ENCODE measurements around the gene TRIM3. TPM values are rescaled to one million over a fixed set of nuclear protein-coding genes. Genes with fewer than 3 reads are reported as not detected.

The TRIM3 gene
- total RNA-seq (2022; extraction: Qiagen RNA extraction; ENCODE audit: low read depth) = 13.6 to 20.7 TPM (median 17.7 TPM) in 5 replicates

GRCh38 chr11:6473451-6474412, at the start of gene TRIM3:
Gene TRIM3, minus strand, starts transcription at chr11:6473941. Its CDS starts 8,246 bp downstream, at chr11:6465695.

DNA sequence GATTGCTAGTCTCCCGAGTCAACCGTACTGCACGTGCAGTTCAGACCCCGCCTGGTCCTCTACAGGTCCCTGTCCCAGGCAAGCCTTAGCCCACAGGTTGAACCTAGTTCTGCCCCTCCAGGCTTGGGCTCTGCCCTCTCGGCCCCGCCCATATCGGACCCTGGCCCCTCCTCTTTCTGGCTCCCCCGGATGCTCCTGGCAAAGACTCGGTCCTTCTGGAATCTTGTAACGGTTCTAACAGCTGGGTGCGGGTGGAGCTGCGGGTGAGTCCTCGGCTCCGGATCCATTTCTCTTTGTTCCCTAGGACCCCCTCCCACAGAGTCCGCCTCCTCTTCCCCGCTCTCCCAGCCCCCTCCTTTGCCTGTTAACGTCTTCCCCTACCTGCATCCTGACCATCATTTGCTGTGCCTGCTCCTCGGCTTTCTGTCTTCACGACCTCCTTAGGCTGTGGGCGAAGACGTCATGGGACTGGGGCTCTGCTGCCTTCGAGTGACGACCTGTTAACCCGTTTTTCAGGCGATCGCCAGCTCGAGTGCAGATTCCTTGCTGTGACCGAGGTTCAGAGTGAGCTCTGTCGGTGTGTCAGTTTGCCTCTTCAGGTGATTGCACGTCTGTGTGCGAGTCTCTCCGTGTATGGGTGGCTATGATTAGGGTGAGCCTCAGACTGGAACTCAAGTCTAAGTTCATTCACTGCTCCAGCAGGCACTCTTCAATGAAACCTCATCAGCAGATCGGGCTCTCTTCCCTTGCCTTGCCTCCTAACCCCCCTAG, 23.5 kb upstream of the TRIM3 start, which contains the start of gene DNHD1:
TSS of gene DNHD1 (plus strand) at position 212 of the 771 bp plus-strand sequence. CDS start 936 bp downstream, outside the sequence.

DNA sequence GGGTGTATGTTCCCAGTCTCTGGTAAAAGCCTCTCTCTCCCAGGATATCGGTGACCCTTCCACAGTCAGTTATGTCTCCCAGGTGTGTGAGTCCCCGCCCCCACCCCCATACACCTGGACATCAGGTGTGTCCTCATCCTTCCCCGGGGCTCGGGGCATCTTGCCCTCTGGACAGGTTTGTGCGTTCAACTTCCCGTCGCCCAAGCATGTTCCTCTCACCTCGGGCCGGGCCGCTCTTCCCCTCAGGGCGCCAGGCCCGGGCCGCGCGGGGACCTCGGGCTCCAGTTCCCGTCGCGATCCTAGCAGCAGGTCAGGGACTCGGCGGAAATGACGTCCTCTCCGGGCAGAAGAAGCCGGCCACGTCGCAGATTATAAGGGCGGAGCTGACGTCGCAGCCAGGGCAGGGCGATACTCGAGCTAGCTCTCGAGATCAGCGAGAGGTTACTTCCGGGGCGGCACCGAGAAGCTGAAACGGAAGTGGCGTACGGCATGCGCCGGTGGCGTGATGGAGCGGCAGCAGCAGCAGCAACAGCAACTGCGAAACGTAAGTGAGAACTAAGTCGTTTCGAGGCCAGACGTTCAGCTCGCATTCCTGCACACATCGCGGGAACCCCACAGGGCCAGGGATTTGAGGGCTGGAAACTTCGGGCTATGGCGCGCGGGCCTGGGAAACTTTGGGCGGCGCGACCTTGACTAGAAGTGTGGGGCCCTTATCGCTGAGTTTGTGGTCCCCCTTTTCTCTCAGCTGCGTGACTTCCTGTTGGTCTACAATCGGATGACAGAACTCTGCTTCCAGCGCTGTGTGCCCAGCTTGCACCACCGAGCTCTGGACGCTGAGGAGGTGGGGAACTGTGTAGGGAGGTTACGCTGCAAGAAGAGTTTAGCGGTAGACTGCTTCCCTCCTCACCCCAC, 7.5 kb upstream of the TRIM3 start, which contains the start of the genes ARFIP2 and TIMM10B:
TSS of gene ARFIP2 (minus strand) at position 320 of the 912 bp plus-strand sequence. CDS start 910 bp downstream, outside the sequence.
TSS of gene TIMM10B (plus strand) at position 490 of the 912 bp plus-strand sequence. CDS start at position 506, 16 bp downstream.

DNA sequence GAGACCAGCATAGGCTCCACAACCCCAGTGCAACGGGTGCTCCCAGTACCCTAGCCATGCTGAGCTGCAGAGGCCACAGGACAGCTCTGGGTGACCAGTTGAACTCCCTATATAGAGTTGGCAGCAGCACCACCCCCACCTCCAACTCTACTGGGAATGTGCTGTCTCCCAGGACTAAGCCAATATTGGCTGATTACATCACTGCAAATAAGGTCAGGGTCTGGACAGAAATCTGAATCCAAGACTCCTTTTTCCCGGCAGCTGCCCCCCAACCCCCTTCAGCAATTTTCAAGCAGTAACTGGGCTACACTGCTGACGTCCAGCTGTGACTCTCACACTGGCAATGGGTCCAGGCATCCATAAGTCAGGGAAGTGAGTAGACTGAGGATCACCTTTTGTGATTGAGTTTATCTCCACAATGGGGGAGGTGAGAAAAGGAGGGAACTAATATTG, 32.8 kb downstream of the TRIM3 start, which contains the start of gene HPX:
TSS of gene HPX (minus strand) at position 82 of the 453 bp plus-strand sequence. CDS start at position 58, 24 bp downstream.

DNA sequence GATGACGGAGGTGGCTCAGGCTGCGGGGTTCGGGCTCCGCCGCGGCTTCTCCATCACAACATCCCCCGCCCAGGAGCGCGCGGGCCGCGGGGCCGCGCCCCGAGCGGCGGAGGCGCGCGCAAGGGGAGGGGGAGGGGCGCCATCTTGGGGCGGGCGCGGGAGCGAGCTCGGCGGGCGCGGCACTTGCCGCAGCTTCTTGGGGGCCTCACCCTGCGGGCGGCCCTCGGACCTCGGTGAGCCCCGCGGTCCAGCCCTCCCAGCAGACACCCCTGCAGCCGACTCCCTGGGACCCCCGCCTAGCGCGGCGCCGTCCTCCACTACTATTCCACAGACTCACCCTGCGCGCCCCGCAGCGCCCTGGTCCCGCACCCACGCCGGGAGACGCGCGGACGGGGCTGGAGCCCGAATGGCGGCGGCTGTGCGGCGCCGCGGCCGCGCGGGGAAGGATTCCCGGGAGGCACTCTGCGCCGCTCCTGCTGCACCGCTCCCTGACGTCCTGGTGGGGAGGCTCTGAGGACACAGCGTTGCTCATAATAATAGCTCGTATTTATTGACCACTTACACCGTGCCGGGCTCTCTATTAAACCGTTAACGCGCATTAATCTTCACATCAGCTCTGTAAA, 54.6 kb downstream of the TRIM3 start, which contains the start of gene APBB1:
TSS of gene APBB1 (minus strand) at position 86 of the 623 bp plus-strand sequence. CDS start 7,747 bp downstream, outside the sequence.

Other genes starting within 250 kb of the TRIM3 start
- gene FHIP1B, start 239.3 kb downstream of the TRIM3 start, total RNA-seq (2022; extraction: Qiagen RNA extraction; ENCODE audit: low read depth) = 15.1 to 19.4 TPM (median 16.2 TPM) in 5 replicates
- gene CNGA4, start 234.9 kb downstream of the TRIM3 start, total RNA-seq (2022; extraction: Qiagen RNA extraction; ENCODE audit: low read depth) = 0.06 to 0.18 TPM in 2 of 5 replicates, not detected in the others
- gene CCKBR, start 214.1 kb downstream of the TRIM3 start, total RNA-seq (2022; extraction: Qiagen RNA extraction; ENCODE audit: low read depth) = not detected in 5 replicates
- 24.9 to 33.9 TPM (median 27.9 TPM) in 5 replicates for gene CAVIN3, start 153.4 kb downstream of the TRIM3 start, total RNA-seq (2022; extraction: Qiagen RNA extraction; ENCODE audit: low read depth)
- gene SMPD1, start 83.5 kb downstream of the TRIM3 start, total RNA-seq (2022; extraction: Qiagen RNA extraction; ENCODE audit: low read depth) = 9.9 to 12.3 TPM (median 11.3 TPM) in 5 replicates
- gene APBB1, start 54.8 kb downstream of the TRIM3 start, total RNA-seq (2022; extraction: Qiagen RNA extraction; ENCODE audit: low read depth) = 18.1 to 23.2 TPM (median 18.6 TPM) in 5 replicates
- gene HPX, start 33.0 kb downstream of the TRIM3 start, total RNA-seq (2022; extraction: Qiagen RNA extraction; ENCODE audit: low read depth) = 0.31 to 0.65 TPM (median 0.55 TPM) in 5 replicates
- 55.9 to 64.6 TPM (median 58.3 TPM) in 5 replicates for gene ARFIP2, start 7.4 kb upstream of the TRIM3 start, total RNA-seq (2022; extraction: Qiagen RNA extraction; ENCODE audit: low read depth)
- gene TIMM10B, start 7.6 kb upstream of the TRIM3 start, total RNA-seq (2022; extraction: Qiagen RNA extraction; ENCODE audit: low read depth) = 26.4 to 35.2 TPM (median 33.0 TPM) in 5 replicates
- 2.6 to 3.8 TPM (median 3.3 TPM) in 5 replicates for gene DNHD1, start 23.3 kb upstream of the TRIM3 start, total RNA-seq (2022; extraction: Qiagen RNA extraction; ENCODE audit: low read depth)
- gene RRP8, start 129.7 kb upstream of the TRIM3 start, total RNA-seq (2022; extraction: Qiagen RNA extraction; ENCODE audit: low read depth) = 27.5 to 36.0 TPM (median 32.8 TPM) in 5 replicates
- gene ILK, start 129.8 kb upstream of the TRIM3 start, total RNA-seq (2022; extraction: Qiagen RNA extraction; ENCODE audit: low read depth) = 100.0 to 124 TPM (median 120 TPM) in 5 replicates
- 164 to 262 TPM (median 213 TPM) in 5 replicates for gene TAF10, start 138.3 kb upstream of the TRIM3 start, total RNA-seq (2022; extraction: Qiagen RNA extraction; ENCODE audit: low read depth)
- gene TPP1, start 145.5 kb upstream of the TRIM3 start, total RNA-seq (2022; extraction: Qiagen RNA extraction; ENCODE audit: low read depth) = 41.5 to 52.4 TPM (median 46.7 TPM) in 5 replicates
- gene DCHS1, start 181.9 kb upstream of the TRIM3 start, total RNA-seq (2022; extraction: Qiagen RNA extraction; ENCODE audit: low read depth) = 0.09 to 0.14 TPM (median 0.11 TPM) in 5 replicates
- 94.0 to 119 TPM (median 109 TPM) in 5 replicates for gene MRPL17, start 209.4 kb upstream of the TRIM3 start, total RNA-seq (2022; extraction: Qiagen RNA extraction; ENCODE audit: low read depth)